Prostate gland (tissue), 2 donors: ENCODE results near the gene DUSP19. TPM values are rescaled to one million over a fixed set of nuclear protein-coding genes. Genes with fewer than 3 reads are reported as not detected.

Experiments used
- DNase-seq: peaks from one replicate; pipeline ENCODE4 v3.0.0-alpha.2; 2019; ENCODE audit warnings: low spot score
- H3K27ac ChIP-seq, 2 donors: fragments of 200-600 bp; sonication (generic); 2 replicates each; pipeline ENCODE4 v1.5.1; 2017 to 2019
- H3K27me3 ChIP-seq: fragments of 200-600 bp; sonication (generic); replicated peaks from 2 replicates; pipeline ENCODE4 v1.5.1; 2019; ENCODE audit not compliant: insufficient read depth
- H3K36me3 ChIP-seq, 2 donors: fragments of 200-600 bp; sonication (generic); 1 replicate in 1 of 2; 2 replicates in 1 of 2; pipeline versions ENCODE4 v1.5.1 to v1.8.1; 2017 to 2019
- H3K4me1 ChIP-seq: fragments of 200-600 bp; sonication (generic); replicated peaks from 2 replicates; pipeline ENCODE4 v1.5.1; 2019
- H3K4me3 ChIP-seq, 2 donors: fragments of 200-600 bp; sonication (generic); 2 replicates each; pipeline ENCODE4 v1.5.1; 2017 to 2019
- H3K9me3 ChIP-seq: fragments of 200-600 bp; sonication (generic); 2 replicates; pipeline ENCODE4 v1.5.1; 2017
- CTCF ChIP-seq, 4 experiments: fragments of 200-600 bp in 2 of 4; fragments of 450-650 bp in 2 of 4; sonication (generic) in 2 of 4; IDR thresholded peaks; 1 replicate in 3 of 4; 2 replicates in 1 of 4; pipeline ENCODE4 v1.5.1; 2016 to 2019; ENCODE audit warnings: antibody characterized with exemption in 4 of 4, mild to moderate bottlenecking in 2 of 4, moderate library complexity in 2 of 4
- POLR2A ChIP-seq: fragments of 450-650 bp; IDR thresholded peaks from one replicate; pipeline ENCODE4 v1.6.1; 2016; ENCODE audit warnings: antibody characterized with exemption, mild to moderate bottlenecking
- POLR2AphosphoS5 ChIP-seq: sonication (generic); formaldehyde crosslinking; IDR thresholded peaks from one replicate; pipeline ENCODE4 v1.6.1; 2017; ENCODE audit warnings: antibody characterized with exemption
- WGBS: methylation state at CpG from one replicate; pipeline ENCODE4 v1.1.5; 2018; 5-methylcytosine and 5-hydroxymethylcytosine counted together
- intact Hi-C: fragments of 100-400 bp; cut with DNase I; formaldehyde crosslinking; loops from one replicate; pipeline ENCODE4 v1.14.2; 2022
- total RNA-seq, 2 donors: library from RNA; depleted of rRNA; stranded (reverse); fragments of >200 nt; gene quantifications; one replicate each; pipeline ENCODE4 v1.1.0, GENCODE V29; 2016

Gene DUSP19
- total RNA-seq, 2 donors from 2014 or later, result 2.1 to 2.5 TPM

DNA sequence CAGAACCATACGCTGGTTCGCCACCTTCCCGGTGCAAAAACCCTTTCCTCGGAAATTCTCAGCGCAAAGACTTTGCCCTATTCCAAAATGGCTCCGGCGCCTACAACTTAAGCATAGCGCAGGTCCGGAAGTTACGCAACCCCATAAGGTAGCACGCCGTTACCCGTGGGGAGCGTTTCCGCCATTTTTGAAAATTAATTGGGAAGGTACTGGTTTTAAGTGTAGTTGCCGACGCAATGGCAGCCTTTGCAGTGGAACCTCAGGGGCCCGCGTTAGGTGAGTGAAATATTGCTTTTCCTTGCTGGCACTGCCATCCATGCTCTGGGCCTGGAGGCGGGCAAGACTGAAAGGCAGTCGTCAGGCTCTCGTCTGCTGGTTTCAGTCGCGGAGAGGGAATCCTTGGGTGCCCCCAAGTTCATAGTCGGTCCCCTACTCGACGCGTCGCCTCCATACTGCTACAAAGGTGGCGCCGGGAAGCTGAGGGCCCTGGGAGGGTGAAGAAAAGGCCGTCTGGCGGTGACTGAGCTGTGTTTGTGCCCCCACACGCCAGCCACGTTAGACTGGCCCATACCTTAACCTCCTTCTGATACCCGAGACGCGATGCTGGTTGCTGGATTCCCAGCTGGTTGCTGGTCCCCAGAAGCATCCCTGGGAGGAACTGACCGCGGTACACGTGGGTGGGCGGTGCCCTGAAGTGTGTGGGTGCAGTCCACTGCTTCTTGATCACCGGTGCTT is 45.8 kb downstream of the DUSP19 start, which contains the start of gene NUP35:
NUP35 (plus strand) TSS at position 222 of the 735 bp plus-strand sequence; CDS start at position 237, 15 bp downstream.
- peak; percentile 89 for DNase-seq
- intact Hi-C loops, result loop anchor here (2.0 kb wide), 1 partner anchor 46 kb away; the partner anchor contains the start of gene DUSP19
- WGBS, result 1% methylated on average over 40 of the region's 43 CpGs
- no peaks in the 10 kb centered on the region for H3K4me1 ChIP-seq
- H3K36me3 ChIP-seq, result no peaks in the 10 kb centered on the region
- H3K27ac ChIP-seq, result peak within 1 kb of the TSS; percentile 86 to 88
- TF ChIP-seq POLR2AphosphoS5 (peak; percentile 98), POLR2A (no peak)
- H3K4me3 ChIP-seq, result peak within 1 kb of the TSS; percentile 62 to 74
- no peaks in the 10 kb centered on the region for H3K9me3 ChIP-seq
- no peaks in the 10 kb centered on the region for H3K27me3 ChIP-seq

GRCh38 chr2:183124957-183125255 is 46.4 kb downstream of the DUSP19 start:
- H3K9me3 ChIP-seq, result no peaks in the 10 kb centered on the region
- H3K27ac ChIP-seq, result peak overlapping the region; percentile 86 to 88
- no peaks in the 10 kb centered on the region for H3K4me1 ChIP-seq
- DNase-seq, result no peak
- intact Hi-C loops, result loop anchor here (2.0 kb wide), 1 partner anchor 46 kb away; the partner anchor contains the start of gene DUSP19
- no peaks in the 10 kb centered on the region for H3K36me3 ChIP-seq
- H3K4me3 ChIP-seq, result peak overlapping the region; percentile 62 to 74
- H3K27me3 ChIP-seq, result no peaks in the 10 kb centered on the region
- TF ChIP-seq POLR2A (no peak), POLR2AphosphoS5 (no peak), CTCF (IDR thresholded peaks at IDR 0.05) (no peak)
- under 1% methylated on average over 10 of the region's 10 CpGs for WGBS

GRCh38 chr2:183125659-183126341 is 47.3 kb downstream of the DUSP19 start:
- intact Hi-C loops, result loop anchor here (2.0 kb wide), 1 partner anchor 47 kb away; the partner anchor contains the start of gene DUSP19
- WGBS, result 80% methylated on average over 11 of the region's 11 CpGs
- H3K4me3 ChIP-seq, result no peak overlapping the region
- no peaks in the 10 kb centered on the region for H3K4me1 ChIP-seq
- no peaks in the 10 kb centered on the region for H3K36me3 ChIP-seq
- no peaks in the 10 kb centered on the region for H3K27me3 ChIP-seq
- DNase-seq, result no peak
- TF ChIP-seq POLR2AphosphoS5 (no peak), CTCF (IDR thresholded peaks at IDR 0.05) (no peak), POLR2A (no peak)
- no peaks in the 10 kb centered on the region for H3K9me3 ChIP-seq
- no peak overlapping the region for H3K27ac ChIP-seq

DNA sequence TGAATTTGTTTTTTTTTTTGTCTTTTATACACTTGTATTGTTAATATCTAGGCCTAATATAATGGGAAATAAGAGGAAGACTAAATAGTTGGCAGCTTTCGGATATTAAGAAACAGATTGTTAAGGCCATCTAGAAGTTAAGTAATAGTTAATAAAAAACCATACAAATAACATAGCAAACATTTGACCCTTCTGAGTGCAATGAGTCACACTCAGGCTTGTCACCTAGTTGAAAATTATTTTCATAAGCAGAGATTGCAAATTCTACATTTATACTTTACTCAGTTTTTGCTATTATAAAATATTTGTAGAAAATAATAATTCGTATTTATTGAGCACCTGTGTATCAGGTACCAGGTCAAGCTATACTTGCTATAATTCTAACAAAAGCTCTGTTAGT is 48.1 kb downstream of the DUSP19 start:
- H3K9me3 ChIP-seq, result no peaks in the 10 kb centered on the region
- 98% methylated on average over 2 of the region's 2 CpGs for WGBS
- intact Hi-C loops, result no loop called here
- H3K4me3 ChIP-seq, result no peak overlapping the region
- H3K4me1 ChIP-seq, result no peaks in the 10 kb centered on the region
- no peaks in the 10 kb centered on the region for H3K36me3 ChIP-seq
- TF ChIP-seq POLR2A, result no peak
- TF ChIP-seq POLR2AphosphoS5, result no peak
- TF ChIP-seq CTCF (IDR thresholded peaks at IDR 0.05), result no peak
- DNase-seq, result no peak
- H3K27me3 ChIP-seq, result no peaks in the 10 kb centered on the region
- no peak overlapping the region for H3K27ac ChIP-seq

- no peaks in the 10 kb centered on the region for H3K36me3 ChIP-seq
- no peak overlapping the region for H3K27ac ChIP-seq
- TF ChIP-seq POLR2A (no peak), CTCF (IDR thresholded peaks at IDR 0.05) (no peak), POLR2AphosphoS5 (no peak)
- H3K9me3 ChIP-seq, result no peaks in the 10 kb centered on the region
- no peaks in the 10 kb centered on the region for H3K27me3 ChIP-seq
- H3K4me3 ChIP-seq, result no peak overlapping the region
- intact Hi-C loops, result no loop called here
- no peaks in the 10 kb centered on the region for H3K4me1 ChIP-seq
- DNase-seq, result no peak
- 66% methylated on average over 2 of the region's 2 CpGs for WGBS
Measured at GRCh38 chr2:183134016-183134415, 55.5 kb downstream of the DUSP19 start.
